CD14-positive monocyte (primary cell): ENCODE results near the gene IMMT. TPM values are rescaled to one million over a fixed set of nuclear protein-coding genes. Genes with fewer than 3 reads are reported as not detected.

ENCODE experiments used
- DNase-seq, 3 donors: peaks; one replicate each; pipeline ENCODE4 v3.0.0-alpha.2; 2011 to 2022
- H2AFZ ChIP-seq: 2 replicates; pipeline ENCODE4 v1.6.0; 2012; ENCODE audit warnings: mild to moderate bottlenecking, low read depth, low read length, inconsistent platforms; ENCODE audit not compliant: insufficient read depth, poor library complexity, severe bottlenecking
- H3K27ac ChIP-seq, 2 donors: 1 replicate in 1 of 2; 2 replicates in 1 of 2; pipeline ENCODE4 v1.5.1; 2012 to 2013; ENCODE audit warnings: low read length in 2 of 2, control low read depth in 1 of 2, inconsistent platforms in 1 of 2, low read depth in 1 of 2, mild to moderate bottlenecking in 1 of 2
- H3K27me3 ChIP-seq, 2 donors: one replicate each; pipeline versions ENCODE4 v1.6.0 to v1.6.1; 2011 to 2013; ENCODE audit warnings: low read length in 2 of 2; ENCODE audit not compliant: control insufficient read depth in 2 of 2, insufficient read depth in 2 of 2
- H3K36me3 ChIP-seq, 2 donors: replicated peaks in 1 of 2; 1 replicate in 1 of 2; 2 replicates in 1 of 2; pipeline versions ENCODE4 v1.5.1 to v1.6.1; 2012 to 2013; ENCODE audit warnings: low read length in 2 of 2, control low read depth in 1 of 2, inconsistent platforms in 1 of 2, mild to moderate bottlenecking in 1 of 2; ENCODE audit not compliant: insufficient read depth in 2 of 2, control insufficient read depth in 1 of 2
- H3K4me1 ChIP-seq, 2 donors: 1 replicate in 1 of 2; 2 replicates in 1 of 2; pipeline versions ENCODE4 v1.5.1 to v1.6.1; 2012 to 2013; ENCODE audit warnings: low read length in 2 of 2, control low read depth in 1 of 2, inconsistent platforms in 1 of 2, mild to moderate bottlenecking in 1 of 2, moderate library complexity in 1 of 2; ENCODE audit not compliant: insufficient read depth in 2 of 2, control insufficient read depth in 1 of 2
- H3K4me2 ChIP-seq: replicated peaks from 2 replicates; pipeline ENCODE3; 2012; ENCODE audit warnings: low read length, moderate library complexity, mild to moderate bottlenecking; ENCODE audit not compliant: poor library complexity, severe bottlenecking; ENCODE audit errors: extremely low read depth
- H3K4me3 ChIP-seq, 3 experiments: fragments of 200-600 bp in 1 of 3; sonication (generic) in 1 of 3; replicated peaks in 1 of 3; 1 replicate in 2 of 3; 2 replicates in 1 of 3; pipeline ENCODE4 v1.5.1; 2011 to 2013; ENCODE audit warnings: low read length in 3 of 3, mild to moderate bottlenecking in 3 of 3, control low read depth in 2 of 3, low read depth in 2 of 3, inconsistent platforms in 1 of 3, moderate library complexity in 1 of 3
- H3K79me2 ChIP-seq: 2 replicates; pipeline ENCODE4 v1.6.0; 2012; ENCODE audit warnings: mild to moderate bottlenecking, control low read depth, inconsistent platforms, low read length, moderate library complexity; ENCODE audit not compliant: insufficient read depth
- H3K9ac ChIP-seq: 2 replicates; pipeline ENCODE4 v1.6.0; 2017; ENCODE audit warnings: low read length, mild to moderate bottlenecking; ENCODE audit not compliant: insufficient read depth, poor library complexity, severe bottlenecking
- H3K9me3 ChIP-seq, 2 donors: replicated peaks in 1 of 2; 1 replicate in 1 of 2; 2 replicates in 1 of 2; pipeline versions ENCODE4 v1.5.1 to v1.6.1; 2012 to 2013; ENCODE audit warnings: low read length in 2 of 2, control low read depth in 1 of 2; ENCODE audit not compliant: control insufficient read depth in 1 of 2, insufficient read depth in 1 of 2
- H4K20me1 ChIP-seq: 2 replicates; pipeline ENCODE4 v1.6.0; 2012; ENCODE audit warnings: mild to moderate bottlenecking, low read length, control low read depth, moderate library complexity; ENCODE audit not compliant: insufficient read depth
- H3K27ac Mint-ChIP-seq, 7 donors: one replicate each; pipeline ENCODE4 v1.8.0; 2020; ENCODE audit warnings: mild to moderate bottlenecking in 7 of 7, mixed read lengths in 7 of 7, moderate library complexity in 6 of 7, inconsistent platforms in 2 of 7
- H3K27me3 Mint-ChIP-seq, 3 donors: one replicate each; pipeline ENCODE4 v1.8.0; 2021 to 2022; ENCODE audit warnings: low read depth in 3 of 3, mild to moderate bottlenecking in 3 of 3, mixed read lengths in 3 of 3, moderate library complexity in 3 of 3, inconsistent platforms in 1 of 3
- H3K36me3 Mint-ChIP-seq, 2 donors: one replicate each; pipeline ENCODE4 v1.8.0; 2020; ENCODE audit warnings: mixed read lengths in 2 of 2, inconsistent platforms in 1 of 2, mild to moderate bottlenecking in 1 of 2
- H3K4me1 Mint-ChIP-seq: one replicate; pipeline ENCODE4 v1.8.0; 2020; ENCODE audit warnings: mild to moderate bottlenecking, mixed read lengths
- H3K4me3 Mint-ChIP-seq, 2 donors: one replicate each; pipeline ENCODE4 v1.8.0; 2020; ENCODE audit warnings: mild to moderate bottlenecking in 2 of 2, mixed read lengths in 2 of 2, moderate library complexity in 1 of 2
- H3K9me3 Mint-ChIP-seq, 7 donors: one replicate each; pipeline ENCODE4 v1.8.0; 2020 to 2022; ENCODE audit warnings: mixed read lengths in 7 of 7, mild to moderate bottlenecking in 6 of 7, moderate library complexity in 6 of 7, inconsistent platforms in 2 of 7
- WGBS: methylation state at CpG from one replicate; pipeline ENCODE4 v1.1.5; 2013; ENCODE audit warnings: missing lambda C conversion rate; ENCODE audit not compliant: insufficient coverage; 5-methylcytosine and 5-hydroxymethylcytosine counted together
- intact Hi-C, 2 donors: fragments of 100-400 bp; cut with micrococcal nuclease; formaldehyde crosslinking; loops; one replicate each; pipeline versions ENCODE4 v1.15.0 to v1.15.1; 2023
- polyA plus RNA-seq, 3 donors: library from polyadenylated mRNA; depleted of rRNA in 1 of 3; unstranded in 2 of 3; stranded (reverse) in 1 of 3; fragments of 300-500 nt in 2 of 3; fragments of >200 nt in 1 of 3; fragmentation: Illumina TruSeq in 2 of 3; gene quantifications; 1 replicate in 2 of 3; 2 replicates in 1 of 3; pipeline ENCODE4 v1.2.3, GENCODE V29; 2012 to 2021
- TF ChIP-seq, protein P1 (sequence below): fragments of 200-600 bp; IDR thresholded peaks from one replicate; pipeline ENCODE4 v1.8.0; 2022; ENCODE audit warnings: antibody characterized with exemption, mild to moderate bottlenecking

The IMMT gene
- polyA plus RNA-seq, 3 donors, result 24.3 to 54.0 (median 41.2) TPM

DNA sequence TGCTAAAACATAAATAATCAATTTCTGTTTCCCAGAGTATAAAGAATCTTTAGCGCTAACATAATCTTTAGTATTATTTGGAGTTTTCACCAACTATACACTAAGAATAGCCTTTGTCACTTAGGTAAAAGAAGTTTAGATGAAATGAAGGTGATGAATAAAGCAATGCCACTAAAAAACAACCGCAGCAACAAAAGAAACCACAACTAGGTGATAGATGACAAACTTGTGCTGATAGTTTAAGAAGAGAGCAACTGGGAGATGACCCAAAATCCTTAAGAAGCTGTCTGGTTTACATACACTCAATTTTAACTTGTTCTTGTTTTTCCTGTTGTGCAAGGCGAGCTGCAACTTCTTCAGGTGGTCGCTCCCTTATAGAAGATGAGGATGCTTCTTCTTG lies 24.8 kb downstream of the IMMT start:
- H3K27ac Mint-ChIP-seq, result no peak overlapping the region
- H3K4me1 ChIP-seq, result peaks cover 4 to 11% of the 10 kb centered on the region in 2 donors
- no peaks in the 10 kb centered on the region for H3K9me3 ChIP-seq
- H3K4me1 Mint-ChIP-seq, result peaks cover 12% of the 10 kb centered on the region
- peaks cover 62 to 77% of the 10 kb centered on the region in 2 donors for H3K36me3 Mint-ChIP-seq
- H3K36me3 ChIP-seq, result peaks cover 64 to 87% of the 10 kb centered on the region in 2 donors
- no peak overlapping the region for H3K4me3 Mint-ChIP-seq
- no peak for DNase-seq
- peaks cover 26% of the 10 kb centered on the region for H4K20me1 ChIP-seq
- H3K9ac ChIP-seq, result no peak overlapping the region
- H3K27ac ChIP-seq, result no peak overlapping the region
- H3K27me3 ChIP-seq, result no peaks in the 10 kb centered on the region
- intact Hi-C loops, result no loop called here
- H3K4me2 ChIP-seq, result no peak overlapping the region
- no peaks in the 10 kb centered on the region for H3K27me3 Mint-ChIP-seq
- peaks cover 15% of the 10 kb centered on the region for H3K79me2 ChIP-seq
- no peak overlapping the region for H2AFZ ChIP-seq
- TF ChIP-seq, protein P1, sequence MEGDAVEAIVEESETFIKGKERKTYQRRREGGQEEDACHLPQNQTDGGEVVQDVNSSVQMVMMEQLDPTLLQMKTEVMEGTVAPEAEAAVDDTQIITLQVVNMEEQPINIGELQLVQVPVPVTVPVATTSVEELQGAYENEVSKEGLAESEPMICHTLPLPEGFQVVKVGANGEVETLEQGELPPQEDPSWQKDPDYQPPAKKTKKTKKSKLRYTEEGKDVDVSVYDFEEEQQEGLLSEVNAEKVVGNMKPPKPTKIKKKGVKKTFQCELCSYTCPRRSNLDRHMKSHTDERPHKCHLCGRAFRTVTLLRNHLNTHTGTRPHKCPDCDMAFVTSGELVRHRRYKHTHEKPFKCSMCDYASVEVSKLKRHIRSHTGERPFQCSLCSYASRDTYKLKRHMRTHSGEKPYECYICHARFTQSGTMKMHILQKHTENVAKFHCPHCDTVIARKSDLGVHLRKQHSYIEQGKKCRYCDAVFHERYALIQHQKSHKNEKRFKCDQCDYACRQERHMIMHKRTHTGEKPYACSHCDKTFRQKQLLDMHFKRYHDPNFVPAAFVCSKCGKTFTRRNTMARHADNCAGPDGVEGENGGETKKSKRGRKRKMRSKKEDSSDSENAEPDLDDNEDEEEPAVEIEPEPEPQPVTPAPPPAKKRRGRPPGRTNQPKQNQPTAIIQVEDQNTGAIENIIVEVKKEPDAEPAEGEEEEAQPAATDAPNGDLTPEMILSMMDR, result no peak
- WGBS, result no CpG with 5 or more reads among the region's 4 CpGs
- no peaks in the 10 kb centered on the region for H3K9me3 Mint-ChIP-seq
- no peak overlapping the region for H3K4me3 ChIP-seq

DNA sequence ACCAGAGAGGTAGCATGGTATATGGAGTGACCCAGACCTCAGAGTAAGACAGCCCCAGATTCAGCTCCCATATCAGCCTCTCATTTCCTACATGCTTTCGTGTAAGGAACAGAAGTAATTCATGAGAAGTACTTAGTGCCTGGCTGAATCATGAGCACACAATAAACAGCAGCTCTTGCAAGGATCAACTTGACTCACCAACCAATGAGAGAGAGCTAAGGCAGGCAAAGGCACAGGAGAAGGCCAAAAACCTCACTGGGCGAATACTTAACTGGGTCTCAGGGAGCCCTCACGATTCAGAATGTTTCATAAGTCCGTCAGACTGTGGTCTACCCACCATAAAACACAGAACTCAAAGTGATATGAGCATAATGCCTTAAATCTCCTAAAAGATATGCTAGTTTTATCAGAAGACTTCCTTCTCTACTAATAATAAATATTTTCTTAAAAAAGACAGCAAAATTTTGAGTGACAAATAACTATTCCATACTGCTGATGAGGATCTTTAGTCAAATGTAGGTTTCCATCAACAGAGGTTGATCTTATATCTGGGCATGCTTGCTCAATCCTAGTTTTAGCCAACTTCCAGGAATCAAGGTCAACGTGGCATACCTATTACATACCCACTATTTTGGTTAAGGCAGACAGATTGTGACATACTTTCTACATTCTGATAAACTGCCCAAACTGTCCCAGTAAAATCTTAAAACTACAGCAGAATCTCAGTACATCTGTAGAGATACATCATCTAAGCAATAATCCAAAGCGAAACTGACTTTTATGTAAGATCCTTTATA lies 34.9 kb downstream of the IMMT start:
- no peaks in the 10 kb centered on the region for H3K9me3 Mint-ChIP-seq
- H2AFZ ChIP-seq, result no peak overlapping the region
- H3K27ac ChIP-seq, result no peak overlapping the region
- H4K20me1 ChIP-seq, result no peaks in the 10 kb centered on the region
- DNase-seq, result no peak
- H3K36me3 Mint-ChIP-seq, result peaks cover 70 to 89% of the 10 kb centered on the region in 2 donors
- intact Hi-C loops, result no loop called here
- H3K4me1 Mint-ChIP-seq, result no peaks in the 10 kb centered on the region
- H3K27me3 ChIP-seq, result no peaks in the 10 kb centered on the region
- TF ChIP-seq, protein P1, result no peak
- no peaks in the 10 kb centered on the region for H3K4me1 ChIP-seq
- H3K79me2 ChIP-seq, result no peaks in the 10 kb centered on the region
- no peak overlapping the region for H3K4me2 ChIP-seq
- peaks cover 84 to 99% of the 10 kb centered on the region in 2 donors for H3K36me3 ChIP-seq
- H3K4me3 Mint-ChIP-seq, result no peak overlapping the region
- H3K27ac Mint-ChIP-seq, result no peak overlapping the region
- H3K9me3 ChIP-seq, result no peaks in the 10 kb centered on the region
- 63% methylated on average over 1 of the region's 6 CpGs for WGBS
- H3K27me3 Mint-ChIP-seq, result no peaks in the 10 kb centered on the region
- no peak overlapping the region for H3K4me3 ChIP-seq
- H3K9ac ChIP-seq, result no peak overlapping the region
